Activated CD8-positive, alpha-beta memory T cell treated with anti-CD3 and anti-CD28 coated beads, Interleukin-2, amount 50 U/mL, for 48 hours (primary cell): ENCODE results near the gene TTC3.

Experiments used
- DNase-seq: peaks from one replicate; pipeline ENCODE4 v3.0.0-alpha.2; 2020

Gene TTC3

DNA sequence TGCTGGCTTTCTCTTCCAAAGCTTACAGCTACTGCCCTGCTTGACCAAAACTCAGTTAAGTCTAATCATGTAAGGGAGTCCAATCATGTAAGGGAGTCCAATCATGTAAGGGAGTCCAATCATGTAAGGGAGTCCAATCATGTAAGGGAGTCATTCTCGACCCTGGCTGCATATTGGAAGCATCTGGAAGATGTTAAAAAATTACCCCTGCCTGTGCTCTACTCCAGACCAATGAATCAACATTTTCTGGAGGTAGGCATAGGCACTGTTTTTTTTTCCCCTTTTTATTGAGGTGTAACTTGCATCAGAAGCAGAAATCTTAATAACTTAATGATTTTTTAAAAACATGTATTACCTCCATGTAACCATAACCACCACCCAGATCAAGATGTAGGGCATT lies 9.6 kb upstream of the TTC3 start:
- no peak for DNase-seq

DNA sequence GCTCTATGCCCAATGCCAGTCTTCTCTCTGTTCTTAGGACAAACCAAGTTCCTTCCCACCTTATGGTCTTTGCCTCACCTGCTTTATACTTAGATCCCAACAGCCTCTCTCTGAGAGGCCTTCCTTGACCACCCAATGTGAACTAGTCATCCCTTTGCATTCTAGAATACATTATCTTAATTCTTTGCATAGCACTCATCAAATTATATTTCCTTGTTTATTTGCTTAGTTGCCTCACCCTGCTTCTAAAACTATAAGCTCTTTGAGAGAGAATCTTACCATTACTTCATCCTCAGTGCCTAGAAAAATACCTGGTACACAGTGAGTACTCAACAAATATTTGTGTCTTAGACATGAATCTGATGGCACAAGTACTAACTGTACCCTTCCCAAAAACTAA lies 8.2 kb upstream of the TTC3 start:
- no peak for DNase-seq

DNA sequence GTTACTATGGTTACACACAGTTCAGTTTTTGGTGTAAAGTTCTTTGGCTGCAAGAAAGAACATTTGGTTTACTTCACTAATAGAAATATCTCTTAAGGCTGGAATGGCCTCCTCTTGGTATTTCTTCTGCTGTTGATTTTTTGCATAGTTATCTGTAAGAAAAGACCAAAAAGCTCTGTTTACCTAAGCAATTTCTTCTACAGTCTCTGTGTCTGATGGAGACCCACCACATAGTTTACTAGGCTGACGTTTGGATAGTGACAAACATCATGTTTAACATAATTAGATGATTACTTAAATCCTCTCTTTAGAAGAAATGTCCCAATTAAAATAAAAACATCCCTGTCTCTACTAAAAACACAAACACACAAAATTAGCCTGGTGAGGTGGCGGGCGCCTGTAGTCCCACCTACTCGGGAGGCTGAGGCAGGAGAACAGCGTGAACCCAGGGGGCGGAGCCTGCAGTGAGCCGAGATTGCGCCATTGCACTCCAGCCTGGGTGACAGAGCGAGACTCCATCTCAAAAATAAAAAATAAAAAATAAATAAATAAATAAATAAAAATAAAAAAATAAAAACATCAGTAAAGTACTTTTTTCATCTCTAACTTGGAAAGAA lies 7.4 kb upstream of the TTC3 start:
- no peak for DNase-seq

DNA sequence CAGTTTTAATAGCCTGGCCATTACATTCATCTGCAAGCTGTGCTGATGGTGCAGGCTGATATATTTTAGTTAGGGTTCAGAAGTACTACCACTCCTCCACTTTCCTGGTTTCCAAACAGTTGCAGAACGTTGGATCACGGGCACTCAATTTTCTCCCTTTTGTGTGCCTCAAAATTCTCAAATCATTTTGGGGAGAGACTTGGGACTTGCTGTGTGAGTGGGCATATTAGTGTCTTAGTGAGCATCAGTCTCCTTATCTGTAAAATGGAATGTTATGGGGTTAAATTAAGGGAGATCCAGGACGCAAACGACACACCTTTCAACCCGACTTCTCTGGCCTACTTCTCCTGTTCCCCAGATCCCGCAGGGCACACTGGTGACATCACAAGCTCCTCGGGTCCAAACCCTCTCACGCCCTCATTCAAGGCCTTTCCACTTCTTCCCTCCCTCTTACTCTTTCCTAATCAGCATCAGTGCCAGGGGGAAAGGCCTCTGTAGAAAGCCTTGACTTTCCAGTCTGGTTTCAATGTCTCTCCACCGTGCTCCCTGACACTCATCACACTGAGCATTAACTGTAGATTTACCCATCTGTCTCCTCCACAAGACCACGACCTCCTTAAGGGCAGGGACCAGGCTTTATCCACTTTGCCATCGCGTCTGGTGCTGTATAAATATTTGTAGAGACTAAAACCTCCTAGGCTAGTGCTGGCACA lies 1.3 kb upstream of the TTC3 start:
- DNase-seq = no peak

DNA sequence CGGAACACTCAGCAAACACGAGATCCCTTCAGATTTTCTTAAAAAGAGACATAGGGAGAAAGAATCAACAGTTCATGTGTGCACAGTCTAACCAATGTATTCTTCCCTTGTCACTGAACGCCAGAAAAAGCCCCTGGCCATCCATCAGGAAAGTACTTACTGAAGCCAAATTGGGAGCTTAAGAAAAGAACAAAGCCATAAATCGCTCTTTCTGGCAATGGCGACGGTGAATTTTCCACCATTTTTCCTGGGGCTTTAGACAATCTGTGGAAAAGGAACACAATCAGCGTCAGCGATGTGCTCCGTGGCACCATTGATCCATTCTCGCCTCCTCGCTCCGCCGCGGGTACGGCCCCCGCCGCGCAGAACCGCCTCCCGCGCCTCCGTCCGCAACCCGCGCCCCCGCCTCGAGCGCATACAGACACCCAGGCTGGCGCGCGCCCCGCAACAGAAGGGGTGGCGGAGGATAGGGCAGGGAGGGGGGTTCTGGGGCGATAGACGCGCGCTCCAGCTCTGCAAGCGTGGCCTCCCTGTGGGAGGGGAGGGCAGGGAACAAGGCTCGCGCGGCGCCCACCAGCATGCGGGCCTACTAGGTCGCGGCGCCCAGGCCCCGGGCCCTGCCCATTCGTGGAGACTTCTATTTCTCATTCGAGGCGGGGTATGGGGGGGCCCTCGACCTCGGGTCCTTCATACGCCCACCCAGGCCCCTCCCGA lies 623 bp upstream of the TTC3 start:
- no peak for DNase-seq

DNA sequence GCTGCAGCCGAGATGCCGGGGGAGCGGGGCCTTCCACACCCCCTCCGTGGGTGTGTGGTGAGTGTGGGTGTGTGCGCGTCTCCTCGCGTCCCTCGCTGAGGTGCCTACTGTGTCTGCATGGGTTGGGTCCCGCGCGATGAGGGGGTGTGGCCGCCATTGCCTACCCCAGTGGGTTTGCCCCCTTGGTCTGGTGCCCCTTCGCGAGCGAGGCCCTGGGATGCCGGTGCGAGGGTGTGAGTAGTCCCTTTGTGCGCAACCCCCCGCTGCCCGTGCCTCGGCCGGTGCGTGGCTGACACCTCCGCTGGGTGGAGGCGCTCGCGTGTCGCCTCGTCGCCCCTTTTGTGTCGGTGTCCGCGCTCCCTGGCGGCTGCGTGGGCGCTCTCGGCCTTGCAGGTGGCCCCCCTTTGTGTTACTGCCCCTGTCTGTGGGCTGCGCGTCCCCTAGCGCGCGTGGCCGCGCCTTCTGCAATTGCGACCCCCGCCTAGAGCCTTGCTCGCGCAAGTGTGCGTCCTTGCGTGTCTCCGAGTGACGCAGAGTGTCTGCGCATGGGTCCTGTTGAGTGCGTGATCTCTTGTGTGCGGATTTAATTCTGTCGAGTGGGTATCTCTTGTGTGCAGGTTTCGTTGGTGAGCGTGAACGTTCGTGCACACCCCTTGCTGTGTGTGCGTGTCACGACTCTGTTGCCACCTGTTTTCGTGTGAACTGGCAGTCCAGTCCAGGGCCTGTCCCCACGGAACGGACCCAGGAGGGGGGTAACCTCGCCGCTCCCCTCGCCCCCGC lies 553 bp downstream of the TTC3 start:
- DNase-seq = peak; percentile 82

DNA sequence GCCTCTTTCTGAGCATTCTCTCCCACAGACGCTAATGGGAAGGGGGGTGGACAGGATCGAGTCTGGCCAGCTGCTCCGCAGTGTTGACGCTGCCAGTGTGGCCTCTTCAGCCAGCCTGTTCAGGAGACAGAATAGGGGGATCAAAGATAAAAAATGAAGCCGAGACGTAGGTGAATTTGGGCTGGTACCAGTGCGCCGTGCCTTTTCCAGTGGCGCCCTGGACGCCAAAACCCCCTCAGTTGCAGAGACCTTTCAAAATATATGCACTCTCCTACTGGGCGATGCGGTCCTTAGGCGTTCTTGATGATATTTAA lies 1.1 kb downstream of the TTC3 start:
- DNase-seq = no peak

DNA sequence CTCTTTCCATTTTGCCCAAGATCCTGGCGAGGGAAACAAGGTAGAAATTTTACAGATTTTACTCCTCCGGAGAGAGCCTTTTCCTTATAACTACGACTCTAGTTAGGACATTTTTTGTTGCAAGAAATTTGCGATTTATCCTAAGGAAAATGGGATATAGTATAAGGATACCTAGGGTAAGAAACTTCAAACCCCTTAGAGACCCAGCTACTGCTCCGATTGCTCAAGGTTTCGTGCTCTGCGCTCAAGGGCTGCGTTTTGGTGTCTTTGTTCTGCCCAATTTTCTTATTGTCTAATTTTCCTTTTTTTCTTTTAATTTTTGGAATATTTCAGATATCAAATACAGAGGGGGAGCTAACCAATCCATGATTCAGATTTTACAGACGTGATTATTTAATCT lies 1.5 kb downstream of the TTC3 start:
- DNase-seq = no peak

DNA sequence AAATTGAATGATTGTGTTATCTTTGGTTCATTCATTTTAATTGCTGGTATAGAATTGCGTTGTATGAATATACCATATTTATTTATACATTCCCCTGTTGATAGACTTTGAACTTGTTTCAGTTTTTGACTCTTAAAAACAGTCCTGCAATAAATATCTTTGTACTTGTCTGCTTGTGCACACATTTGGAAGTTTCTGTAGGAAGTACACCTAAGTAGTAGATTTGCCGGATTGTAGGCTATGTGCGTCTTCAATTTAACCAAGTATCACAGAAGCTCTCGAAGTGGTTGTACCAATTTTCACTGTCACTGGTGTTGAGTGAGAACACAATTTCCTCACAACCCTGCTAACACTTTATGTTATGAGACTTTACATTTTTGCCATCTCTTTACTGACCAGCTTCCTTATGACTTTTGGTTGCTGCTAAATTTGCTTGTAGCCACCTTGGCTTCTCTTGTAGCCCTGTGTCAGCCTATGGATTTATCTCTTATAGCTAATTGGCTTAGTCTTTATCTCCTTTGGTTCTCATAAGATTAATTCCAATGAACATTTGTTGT lies 2.2 kb downstream of the TTC3 start:
- DNase-seq = no peak

DNA sequence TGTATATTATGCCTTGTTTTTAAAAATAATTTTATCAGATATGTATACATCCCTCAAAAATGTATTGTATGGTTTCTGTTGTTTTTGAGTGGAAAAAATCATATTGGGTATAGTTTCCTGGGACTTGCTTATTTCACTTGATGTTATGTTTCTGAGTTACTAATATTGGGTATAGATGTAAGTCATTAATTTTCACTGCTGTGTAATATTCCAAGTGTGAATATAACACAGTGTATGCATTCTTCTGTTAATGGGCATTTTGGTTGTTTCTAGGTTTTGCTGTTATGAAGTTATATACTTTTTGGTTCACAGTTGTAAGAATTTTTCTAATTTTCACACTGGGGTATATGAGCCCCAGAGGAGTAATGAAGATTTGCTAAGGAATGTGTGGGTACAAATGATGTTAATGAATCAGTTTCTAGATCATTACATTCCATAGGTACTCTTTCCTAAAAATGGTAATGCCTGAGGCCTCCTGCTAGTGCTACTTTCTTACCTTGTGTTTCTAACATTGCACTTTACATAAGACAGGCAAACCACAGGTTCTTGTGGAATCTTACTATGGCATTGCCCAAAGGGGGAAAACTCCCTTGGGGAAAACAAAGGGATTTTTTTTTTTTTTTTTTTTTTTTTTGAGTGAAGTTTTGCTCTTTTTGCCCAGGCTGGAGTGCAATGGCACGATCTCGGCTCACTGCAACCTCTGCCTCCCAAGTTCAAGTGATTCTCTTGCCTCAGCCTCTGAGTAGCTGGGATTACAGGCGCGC lies 3.2 kb downstream of the TTC3 start:
- DNase-seq = no peak

DNA sequence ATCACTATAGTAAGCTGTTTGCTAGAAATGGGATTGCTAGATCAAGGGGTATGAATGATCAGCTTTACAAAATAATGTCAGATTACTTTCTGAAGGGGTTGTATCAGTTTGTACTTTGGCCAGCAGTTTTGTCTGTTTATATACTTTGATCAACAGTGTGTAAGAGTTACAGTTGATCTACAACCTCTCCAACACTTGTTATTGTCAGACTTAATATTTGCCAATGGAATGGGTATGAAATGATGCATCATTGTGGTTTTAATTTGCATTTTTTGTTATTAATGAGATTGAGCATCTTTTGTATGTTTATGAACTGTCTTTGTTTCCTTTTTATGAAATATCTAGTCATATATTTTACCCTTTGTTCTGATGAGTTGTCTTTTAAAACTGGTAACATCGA lies 4.3 kb downstream of the TTC3 start:
- no peak for DNase-seq

DNA sequence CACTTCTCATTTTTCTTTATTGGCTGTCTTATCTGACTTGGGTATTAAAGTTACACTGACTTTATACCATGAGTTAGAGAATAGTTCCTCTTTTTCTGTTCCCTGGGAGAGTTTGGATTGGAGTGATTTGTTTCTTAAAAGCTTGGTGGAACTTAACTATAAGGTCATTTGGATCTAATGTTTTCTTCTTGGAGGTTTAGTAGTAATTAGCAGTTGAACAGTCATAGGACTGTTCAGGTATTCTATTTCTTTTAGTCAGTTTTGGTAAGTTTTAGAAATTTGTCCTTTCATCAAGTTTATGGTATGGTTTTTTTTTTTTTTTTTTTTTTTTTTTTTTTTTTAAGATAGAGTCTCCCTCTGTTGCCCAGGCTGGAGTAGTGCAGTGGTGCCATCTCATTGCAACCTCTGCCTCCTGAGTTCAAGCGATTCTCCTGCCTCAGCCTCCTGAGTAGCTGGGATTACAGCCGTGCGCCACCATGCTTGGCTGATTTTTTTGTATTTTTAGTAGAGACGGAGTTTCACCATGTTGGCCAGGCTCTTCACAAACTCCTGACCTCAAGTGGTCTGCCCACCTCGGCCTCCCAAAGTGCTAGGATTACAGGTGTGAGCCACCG lies 6.3 kb downstream of the TTC3 start:
- no peak for DNase-seq

DNA sequence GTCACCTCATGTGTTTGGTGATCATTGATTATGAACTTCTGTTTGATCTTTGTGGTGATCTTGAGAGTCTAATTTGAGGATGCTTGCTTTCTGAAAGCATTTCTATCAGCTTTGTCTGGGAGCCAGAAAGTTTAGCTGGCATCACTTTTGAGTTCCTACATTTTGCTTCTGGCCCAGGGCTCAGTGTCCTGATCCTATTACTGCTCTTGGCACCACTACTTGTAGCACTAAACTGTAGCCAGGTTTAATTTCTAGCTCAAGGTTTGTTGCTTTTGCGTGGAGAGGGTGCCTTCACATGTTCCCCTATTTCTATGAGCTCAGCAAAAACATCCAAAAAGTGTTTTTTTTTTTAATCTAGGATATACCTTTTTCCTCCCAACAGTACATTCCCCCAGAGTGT lies 9.3 kb downstream of the TTC3 start:
- DNase-seq = no peak

DNA sequence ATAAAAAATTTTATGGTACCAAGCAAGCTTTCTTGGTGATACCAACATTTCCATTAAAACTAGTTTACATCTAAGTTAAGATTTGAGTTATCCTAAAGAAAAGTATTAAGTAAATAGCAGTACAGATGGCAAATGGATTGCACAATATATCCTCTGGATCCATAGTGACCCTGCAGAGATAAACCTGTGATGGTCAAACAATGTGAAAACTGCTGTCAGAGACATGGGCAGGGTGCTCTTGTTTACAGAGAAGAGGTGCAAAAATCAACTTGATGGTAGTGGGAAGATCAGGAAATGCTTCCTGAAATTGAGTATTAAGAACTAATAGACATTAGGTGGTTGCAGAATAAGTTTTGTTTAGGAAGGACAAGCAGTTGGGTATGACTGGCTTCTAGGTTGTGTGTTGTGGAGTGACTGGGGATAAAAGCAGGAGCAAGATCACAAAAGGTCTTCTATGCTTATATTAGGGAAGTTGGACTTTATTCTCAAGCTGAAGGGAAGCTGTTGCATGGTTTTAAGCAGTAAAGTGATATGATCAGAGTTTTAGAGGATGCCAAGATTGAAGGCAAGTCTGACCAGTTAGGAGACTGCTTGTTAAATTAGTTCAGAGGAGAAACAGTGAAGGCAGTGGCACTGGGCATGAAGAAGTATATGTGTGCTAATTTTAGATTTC lies 9.9 kb downstream of the TTC3 start:
- DNase-seq = no peak

DNA sequence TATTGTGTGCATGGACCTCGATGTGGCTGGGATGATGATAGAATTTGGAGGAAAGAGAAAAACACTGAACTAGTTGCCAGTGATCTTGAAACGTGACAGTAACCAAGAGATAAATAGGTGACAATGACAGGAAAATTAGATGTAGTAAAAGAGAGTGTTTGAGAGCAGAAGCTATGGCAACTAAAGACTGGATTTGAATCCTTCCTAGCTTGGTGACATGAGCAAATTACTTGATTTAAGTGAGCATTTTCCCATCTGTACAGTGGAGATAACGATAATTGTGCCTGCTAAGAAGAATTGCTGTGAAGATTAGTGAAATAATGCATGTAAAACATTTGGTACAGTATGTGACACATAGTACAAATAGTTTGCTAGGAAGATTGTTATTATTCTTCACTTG lies 12.7 kb downstream of the TTC3 start:
- DNase-seq = no peak

DNA sequence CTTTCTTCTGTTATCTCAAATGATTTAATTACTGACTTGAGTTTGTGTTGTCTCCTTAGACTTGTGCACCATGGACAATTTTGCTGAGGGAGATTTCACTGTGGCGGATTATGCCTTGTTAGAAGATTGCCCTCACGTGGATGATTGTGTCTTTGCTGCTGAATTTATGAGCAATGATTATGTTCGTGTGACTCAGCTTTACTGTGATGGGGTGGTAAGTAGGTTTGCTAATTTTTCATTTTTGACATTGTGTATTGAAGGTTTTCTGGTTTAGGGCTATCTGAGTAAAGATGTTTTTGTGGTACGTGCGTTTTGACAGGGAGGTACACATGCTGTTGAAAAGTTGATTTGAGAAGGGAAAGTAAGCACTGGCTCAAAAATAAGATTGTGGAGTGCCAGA lies 14.1 kb downstream of the TTC3 start:
- no peak for DNase-seq

DNA sequence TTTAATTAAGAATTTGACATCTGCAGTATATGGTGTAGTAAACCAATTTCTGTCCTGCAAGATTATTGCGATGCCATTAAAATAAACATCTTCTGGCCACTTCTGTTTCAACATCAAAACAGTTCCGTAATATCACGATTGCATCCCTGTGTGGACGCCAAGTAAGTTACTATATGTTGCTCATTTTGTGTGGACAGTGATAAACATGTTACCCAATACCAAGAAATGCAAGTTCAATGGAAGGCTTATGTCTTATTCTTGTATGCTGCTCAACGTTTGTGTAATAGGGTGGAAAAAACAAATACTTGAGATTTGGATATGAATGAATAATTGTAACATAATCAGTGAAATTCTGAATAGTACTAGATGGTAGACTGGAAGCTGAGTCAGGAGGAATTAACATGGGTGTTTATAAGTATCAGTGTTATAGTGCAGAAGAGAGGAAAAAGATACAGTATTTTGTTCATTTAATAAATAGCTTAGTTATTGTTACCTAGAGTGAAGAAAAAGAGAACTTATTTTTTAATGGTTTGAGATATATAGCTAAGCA lies 15.2 kb downstream of the TTC3 start:
- no peak for DNase-seq

DNA sequence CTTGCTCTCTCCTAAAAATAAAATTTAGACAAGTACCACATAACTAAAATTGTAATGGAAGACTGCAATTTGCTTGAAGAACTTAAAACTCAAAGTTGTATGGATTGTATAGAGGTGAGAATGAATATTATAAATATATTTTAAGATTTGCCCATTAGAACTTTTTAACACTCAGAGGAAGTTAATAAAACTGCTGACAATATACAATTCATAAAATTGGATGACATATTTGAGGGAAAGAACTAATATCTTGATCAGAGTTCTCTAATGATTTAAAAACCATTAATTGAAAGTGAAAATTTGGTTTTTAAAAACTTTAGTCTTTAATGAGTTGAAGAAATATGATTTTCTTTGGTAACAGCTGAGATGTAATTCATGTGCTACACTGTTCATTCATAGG lies 20.9 kb downstream of the TTC3 start:
- DNase-seq = no peak

DNA sequence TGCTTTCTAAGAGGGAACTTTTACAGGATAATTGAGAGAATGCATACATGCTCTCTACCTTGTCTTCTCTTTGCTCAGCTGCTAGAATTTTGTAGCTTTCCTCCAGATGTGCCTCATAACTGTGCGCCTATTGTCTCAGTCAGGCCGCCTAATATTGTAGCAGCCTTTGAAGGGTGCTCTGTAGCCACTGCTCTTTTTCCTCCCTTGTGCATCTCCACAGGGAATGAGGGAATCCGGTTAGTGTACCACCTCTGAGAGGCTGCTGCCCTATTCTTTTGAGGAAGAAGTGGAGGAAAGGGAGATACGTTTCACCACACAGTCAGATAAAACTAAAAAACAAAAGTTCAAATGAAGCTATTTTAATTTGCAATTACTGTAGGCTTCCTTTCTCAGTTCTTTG lies 22.8 kb downstream of the TTC3 start:
- no peak for DNase-seq

DNA sequence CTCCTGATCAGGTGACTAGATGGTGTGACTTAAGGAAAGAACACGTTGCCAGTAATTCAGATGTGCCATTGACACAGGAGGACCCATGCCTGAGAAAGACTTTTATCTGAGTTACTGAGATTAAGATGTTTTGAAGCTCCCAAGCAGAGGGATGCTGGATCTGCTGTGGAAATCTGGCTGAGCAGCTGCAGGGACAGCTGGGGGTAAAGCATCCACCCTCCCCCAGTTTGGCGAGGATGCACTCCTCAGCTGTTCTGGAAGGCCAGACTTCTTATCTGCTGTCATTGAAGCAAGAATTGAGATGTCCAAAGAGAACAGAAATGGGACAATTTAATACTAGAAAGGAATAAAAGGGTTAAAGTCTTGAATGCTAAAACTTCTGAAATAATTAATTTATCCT lies 25.7 kb downstream of the TTC3 start:
- no peak for DNase-seq

DNA sequence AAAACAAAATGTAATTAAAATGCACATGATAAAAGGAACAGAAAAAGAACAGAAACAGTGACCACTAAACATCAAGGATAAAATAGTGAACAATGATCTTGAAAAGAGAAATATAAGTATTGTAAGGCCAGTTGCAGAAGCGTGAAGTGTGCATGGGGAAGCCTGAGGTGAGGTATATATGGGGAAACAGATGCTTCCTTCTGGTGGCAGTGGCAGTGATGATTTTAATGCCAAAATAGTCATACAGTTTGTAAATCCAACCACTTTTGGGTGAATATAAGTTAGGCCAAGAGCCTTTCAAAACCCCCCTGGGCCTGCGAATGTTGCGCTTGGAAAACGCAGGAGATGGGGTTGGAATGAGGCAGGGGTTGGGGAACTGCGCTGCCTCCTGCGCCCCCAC lies 27.3 kb downstream of the TTC3 start:
- DNase-seq = no peak
